Measurements from ENCODE around the gene NANOG.
"Not testable (repeated sequence)": the region's sequence is repeated elsewhere in the genome, so short reads cannot be mapped to it uniquely, and the experiment has no call there.

The NANOG gene

DNA sequence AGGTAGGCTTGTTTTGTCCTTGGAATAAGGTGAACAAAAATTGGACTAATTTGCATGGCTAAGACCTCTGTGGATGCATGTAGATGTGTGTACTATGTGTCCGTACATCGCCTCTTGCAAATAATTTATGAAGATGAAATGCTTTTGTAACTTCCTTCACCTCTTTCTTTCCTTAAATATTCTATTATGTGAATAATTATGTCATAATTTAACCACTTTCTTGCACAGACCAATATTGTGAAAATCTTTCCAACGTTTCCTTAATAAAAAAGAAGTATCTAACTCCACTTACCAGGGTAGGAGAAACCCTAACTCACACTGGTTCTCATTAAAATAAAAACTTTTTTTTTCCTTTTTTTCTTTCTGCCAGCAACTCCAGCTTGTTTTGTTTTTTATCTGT is 4.0 kb downstream of the NANOG start:
- no peak for ATAC-seq
- TF ChIP-seq SNAI2 (CRISPR knock-in tag; IDR thresholded peaks at IDR 0.05) (no peak), ARNTL (CRISPR knock-in tag; IDR thresholded peaks at IDR 0.05; ENCODE audit: borderline replicate concordance, low read depth) (no peak), ZNF70 (CRISPR knock-in tag; IDR thresholded peaks at IDR 0.05) (no peak), OSR1 (CRISPR knock-in tag; IDR thresholded peaks at IDR 0.05) (no peak), ISL1 (CRISPR knock-in tag; IDR thresholded peaks at IDR 0.05) (no peak)

GRCh38 chr12:7797269-7797668 is 8.1 kb downstream of the NANOG start:
- not testable (repeated sequence) for ATAC-seq

GRCh38 chr12:7797698-7798398 is 8.6 kb downstream of the NANOG start:
- no peak for TF ChIP-seq SNAI2 (CRISPR knock-in tag; IDR thresholded peaks at IDR 0.05)
- no peak for TF ChIP-seq ESRRG (CRISPR knock-in tag; IDR thresholded peaks at IDR 0.05)
- TF ChIP-seq GLIS3 (CRISPR knock-in tag; IDR thresholded peaks at IDR 0.05): no peak
- TF ChIP-seq TCF4 (CRISPR knock-in tag; IDR thresholded peaks at IDR 0.05; ENCODE audit: borderline replicate concordance): no peak
- no peak for TF ChIP-seq POU6F1 (CRISPR knock-in tag; IDR thresholded peaks at IDR 0.05; ENCODE audit: borderline replicate concordance, low read depth)
- no peak for TF ChIP-seq OSR1 (CRISPR knock-in tag; IDR thresholded peaks at IDR 0.05)
- no peak for TF ChIP-seq PPARA (CRISPR knock-in tag; IDR thresholded peaks at IDR 0.05; ENCODE audit: borderline replicate concordance)
- TF ChIP-seq ZC3H10 (CRISPR knock-in tag; IDR thresholded peaks at IDR 0.05): no peak
- TF ChIP-seq ZNF565 (CRISPR knock-in tag; conservative IDR thresholded peaks at IDR 0.05; ENCODE audit: low read depth): no peak
- TF ChIP-seq PATZ1 (CRISPR knock-in tag; IDR thresholded peaks at IDR 0.05; ENCODE audit: borderline replicate concordance): no peak
- TF ChIP-seq CSDC2 (CRISPR knock-in tag; IDR thresholded peaks at IDR 0.05): no peak
- TF ChIP-seq ISL1 (CRISPR knock-in tag; IDR thresholded peaks at IDR 0.05): no peak
- no peak for TF ChIP-seq ZNF8 (CRISPR knock-in tag; IDR thresholded peaks at IDR 0.05)
- TF ChIP-seq, protein P1, sequence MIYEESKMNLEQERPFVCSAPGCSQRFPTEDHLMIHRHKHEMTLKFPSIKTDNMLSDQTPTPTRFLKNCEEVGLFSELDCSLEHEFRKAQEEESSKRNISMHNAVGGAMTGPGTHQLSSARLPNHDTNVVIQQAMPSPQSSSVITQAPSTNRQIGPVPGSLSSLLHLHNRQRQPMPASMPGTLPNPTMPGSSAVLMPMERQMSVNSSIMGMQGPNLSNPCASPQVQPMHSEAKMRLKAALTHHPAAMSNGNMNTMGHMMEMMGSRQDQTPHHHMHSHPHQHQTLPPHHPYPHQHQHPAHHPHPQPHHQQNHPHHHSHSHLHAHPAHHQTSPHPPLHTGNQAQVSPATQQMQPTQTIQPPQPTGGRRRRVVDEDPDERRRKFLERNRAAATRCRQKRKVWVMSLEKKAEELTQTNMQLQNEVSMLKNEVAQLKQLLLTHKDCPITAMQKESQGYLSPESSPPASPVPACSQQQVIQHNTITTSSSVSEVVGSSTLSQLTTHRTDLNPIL (CRISPR knock-in tag; IDR thresholded peaks at IDR 0.05; ENCODE audit: low read depth): no peak
- TF ChIP-seq ARNTL (CRISPR knock-in tag; IDR thresholded peaks at IDR 0.05; ENCODE audit: borderline replicate concordance, low read depth): no peak
- no peak; the same call in 2 of the 3 replicates for ATAC-seq

GRCh38 chr12:7798750-7799308 is 9.6 kb downstream of the NANOG start:
- ATAC-seq: not testable (repeated sequence)

DNA sequence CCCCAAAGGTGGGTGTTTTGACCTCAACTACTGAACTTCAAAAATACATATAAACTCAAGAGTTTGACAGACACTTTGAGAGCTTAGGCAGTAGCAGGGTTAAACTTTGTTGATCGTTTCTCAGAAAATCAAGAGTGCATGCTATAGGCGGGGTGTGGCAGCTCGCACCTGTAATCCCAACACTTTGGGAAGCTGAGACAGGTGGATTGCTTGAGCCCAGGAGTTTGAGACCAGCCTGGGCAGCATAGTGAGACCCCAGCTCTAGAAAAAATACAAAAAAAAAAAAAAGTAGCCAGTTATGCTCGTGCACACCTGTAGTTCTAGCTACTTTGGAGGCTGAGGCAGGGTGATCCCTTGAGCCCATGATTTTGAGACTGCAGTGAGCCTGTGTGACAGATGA is 12.3 kb downstream of the NANOG start:
- ATAC-seq: no peak

DNA sequence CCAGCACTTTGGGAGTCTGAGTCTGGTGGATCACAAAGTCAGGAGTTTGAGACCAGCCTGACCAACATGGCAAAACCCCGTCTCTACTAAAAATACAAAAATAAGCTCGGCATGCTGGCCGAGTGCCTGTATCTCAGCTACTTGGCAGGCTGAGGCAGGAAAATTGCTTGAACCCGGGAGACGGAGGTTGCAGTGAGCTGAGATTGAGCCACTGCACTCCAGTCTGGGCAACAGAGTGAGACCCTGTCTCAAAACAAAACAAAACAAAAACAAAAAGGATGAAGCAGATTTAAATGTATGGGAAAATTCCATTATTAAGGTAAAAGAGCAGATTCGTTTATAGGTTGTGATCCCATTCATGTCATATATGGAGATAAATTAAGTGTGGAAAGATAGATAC is 17.1 kb downstream of the NANOG start:
- not testable (repeated sequence) for ATAC-seq

More for the DNA sequence above, 12.3 kb downstream of the NANOG start:
- TF ChIP-seq, protein P1 (CRISPR knock-in tag; IDR thresholded peaks at IDR 0.05; ENCODE audit: low read depth): no peak
- TF ChIP-seq ESRRG (CRISPR knock-in tag; IDR thresholded peaks at IDR 0.05): no peak
- TF ChIP-seq RARB (CRISPR knock-in tag; IDR thresholded peaks at IDR 0.05): no peak
- no peak for TF ChIP-seq TCF4 (CRISPR knock-in tag; IDR thresholded peaks at IDR 0.05; ENCODE audit: borderline replicate concordance)
- TF ChIP-seq ZFP3 (CRISPR knock-in tag; IDR thresholded peaks at IDR 0.05): no peak
- TF ChIP-seq ZFP30 (CRISPR knock-in tag; IDR thresholded peaks at IDR 0.05): no peak
- no peak for TF ChIP-seq ZNF70 (CRISPR knock-in tag; IDR thresholded peaks at IDR 0.05)
- TF ChIP-seq, protein P2, sequence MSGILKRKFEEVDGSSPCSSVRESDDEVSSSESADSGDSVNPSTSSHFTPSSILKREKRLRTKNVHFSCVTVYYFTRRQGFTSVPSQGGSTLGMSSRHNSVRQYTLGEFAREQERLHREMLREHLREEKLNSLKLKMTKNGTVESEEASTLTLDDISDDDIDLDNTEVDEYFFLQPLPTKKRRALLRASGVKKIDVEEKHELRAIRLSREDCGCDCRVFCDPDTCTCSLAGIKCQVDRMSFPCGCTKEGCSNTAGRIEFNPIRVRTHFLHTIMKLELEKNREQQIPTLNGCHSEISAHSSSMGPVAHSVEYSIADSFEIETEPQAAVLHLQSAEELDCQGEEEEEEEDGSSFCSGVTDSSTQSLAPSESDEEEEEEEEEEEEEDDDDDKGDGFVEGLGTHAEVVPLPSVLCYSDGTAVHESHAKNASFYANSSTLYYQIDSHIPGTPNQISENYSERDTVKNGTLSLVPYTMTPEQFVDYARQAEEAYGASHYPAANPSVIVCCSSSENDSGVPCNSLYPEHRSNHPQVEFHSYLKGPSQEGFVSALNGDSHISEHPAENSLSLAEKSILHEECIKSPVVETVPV (CRISPR knock-in tag; IDR thresholded peaks at IDR 0.05): no peak
- no peak for TF ChIP-seq ZNF8 (CRISPR knock-in tag; IDR thresholded peaks at IDR 0.05)
- no peak for TF ChIP-seq ARNTL (CRISPR knock-in tag; IDR thresholded peaks at IDR 0.05; ENCODE audit: borderline replicate concordance, low read depth)
- TF ChIP-seq CSDC2 (CRISPR knock-in tag; IDR thresholded peaks at IDR 0.05): no peak

Data from SK-N-SH treated with all-trans-retinoic acid at 6 μM for 48 hours (cell line).